ENCODE measurements around the gene BNIP3.

- TF ChIP-seq EGR1 (IDR thresholded peaks at IDR 0.05; ENCODE audit: low read depth in 2 of 2) (no peak), JUND (IDR thresholded peaks at IDR 0.05) (no peak), CTCF (IDR thresholded peaks at IDR 0.05; ENCODE audit: low read depth, low read length, missing input control) (no peak), SP1 (IDR thresholded peaks at IDR 0.05) (no peak), ZBTB33 (IDR thresholded peaks at IDR 0.05) (no peak), REST (IDR thresholded peaks at IDR 0.05) (no peak), GABPA (IDR thresholded peaks at IDR 0.05 in 1 of 2, conservative IDR thresholded peaks at IDR 0.05 in 1 of 2) (no peak), TAF1 (conservative IDR thresholded peaks at IDR 0.05) (no peak), ATF3 (IDR thresholded peaks at IDR 0.05) (no peak), YY1 (IDR thresholded peaks at IDR 0.05) (no peak), RAD21 (IDR thresholded peaks at IDR 0.05) (no peak), MAX (IDR thresholded peaks at IDR 0.05) (no peak), RXRA (IDR thresholded peaks at IDR 0.05) (no peak), FOXA1 (IDR thresholded peaks at IDR 0.05) (no peak)
Observed at GRCh38 chr10:132022241-132022640, 40.5 kb upstream of the BNIP3 start.

All from liver (tissue), 3 donors.